Nephron progenitor cell (in vitro differentiated cells): ENCODE data around the gene GNB1.
A peak's percentile ranks its signal among the peaks of the same experiment; 100 is the strongest.
"Not testable (repeated sequence)": the region's sequence is repeated elsewhere in the genome, so short reads cannot be mapped to it uniquely, and the experiment has no call there.

Experiments used
- DNase-seq: peaks from one replicate; pipeline ENCODE4 v3.0.0; 2021
- H3K27ac Mint-ChIP-seq: 2 replicates; pipeline ENCODE4 v1.8.0; 2021; ENCODE audit warnings: mild to moderate bottlenecking, moderate library complexity, mixed read lengths
- H3K27me3 Mint-ChIP-seq: 2 replicates; pipeline ENCODE4 v1.8.0; 2021; ENCODE audit warnings: mild to moderate bottlenecking, low read depth, mixed read lengths; ENCODE audit not compliant: poor library complexity
- H3K36me3 Mint-ChIP-seq: 2 replicates; pipeline ENCODE4 v1.8.0; 2021; ENCODE audit warnings: low read depth, mixed read lengths
- H3K4me1 Mint-ChIP-seq: 2 replicates; pipeline ENCODE4 v1.8.0; 2021; ENCODE audit warnings: mixed read lengths
- H3K4me3 Mint-ChIP-seq: 2 replicates; pipeline ENCODE4 v1.8.0; 2021; ENCODE audit warnings: mild to moderate bottlenecking, moderate library complexity, mixed read lengths
- H3K9me3 Mint-ChIP-seq: 2 replicates; pipeline ENCODE4 v1.8.0; 2021; ENCODE audit warnings: mild to moderate bottlenecking, moderate library complexity, mixed read lengths
- TF ChIP-seq, protein P1 (sequence below): fragments of 200-600 bp; sonication (generic); IDR thresholded peaks from 2 replicates; pipeline ENCODE4 v1.5.0; 2021; ENCODE audit warnings: antibody characterized with exemption

Gene GNB1

DNA sequence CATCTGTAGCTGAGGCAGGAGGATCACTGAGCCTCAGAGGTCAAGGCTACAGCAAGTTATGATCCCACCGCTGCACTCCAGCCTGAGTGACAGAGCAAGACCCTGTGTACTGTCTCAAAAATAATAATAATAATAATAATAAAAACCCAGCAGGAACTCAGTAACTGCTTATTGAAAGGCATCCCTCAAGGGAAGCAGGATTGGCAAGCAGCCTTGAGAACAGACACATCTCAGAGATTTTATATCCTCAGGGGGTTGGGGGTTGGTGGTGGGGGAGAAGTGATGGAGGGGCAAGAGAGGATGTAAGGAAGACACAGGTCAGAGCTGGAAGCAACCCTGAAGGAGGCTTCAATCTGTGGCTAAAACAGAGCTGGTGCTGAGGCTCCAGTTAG, 29.6 kb downstream of the GNB1 start:
- no peak for DNase-seq
- peaks cover 4% of the 10 kb centered on the region for H3K9me3 Mint-ChIP-seq
- H3K27me3 Mint-ChIP-seq: no peaks in the 10 kb centered on the region
- TF ChIP-seq, protein P1, sequence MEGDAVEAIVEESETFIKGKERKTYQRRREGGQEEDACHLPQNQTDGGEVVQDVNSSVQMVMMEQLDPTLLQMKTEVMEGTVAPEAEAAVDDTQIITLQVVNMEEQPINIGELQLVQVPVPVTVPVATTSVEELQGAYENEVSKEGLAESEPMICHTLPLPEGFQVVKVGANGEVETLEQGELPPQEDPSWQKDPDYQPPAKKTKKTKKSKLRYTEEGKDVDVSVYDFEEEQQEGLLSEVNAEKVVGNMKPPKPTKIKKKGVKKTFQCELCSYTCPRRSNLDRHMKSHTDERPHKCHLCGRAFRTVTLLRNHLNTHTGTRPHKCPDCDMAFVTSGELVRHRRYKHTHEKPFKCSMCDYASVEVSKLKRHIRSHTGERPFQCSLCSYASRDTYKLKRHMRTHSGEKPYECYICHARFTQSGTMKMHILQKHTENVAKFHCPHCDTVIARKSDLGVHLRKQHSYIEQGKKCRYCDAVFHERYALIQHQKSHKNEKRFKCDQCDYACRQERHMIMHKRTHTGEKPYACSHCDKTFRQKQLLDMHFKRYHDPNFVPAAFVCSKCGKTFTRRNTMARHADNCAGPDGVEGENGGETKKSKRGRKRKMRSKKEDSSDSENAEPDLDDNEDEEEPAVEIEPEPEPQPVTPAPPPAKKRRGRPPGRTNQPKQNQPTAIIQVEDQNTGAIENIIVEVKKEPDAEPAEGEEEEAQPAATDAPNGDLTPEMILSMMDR: no peak
- no peak overlapping the region for H3K27ac Mint-ChIP-seq
- H3K36me3 Mint-ChIP-seq: peaks cover 43% of the 10 kb centered on the region
- H3K4me3 Mint-ChIP-seq: no peak overlapping the region
- peaks cover 25% of the 10 kb centered on the region for H3K4me1 Mint-ChIP-seq

DNA sequence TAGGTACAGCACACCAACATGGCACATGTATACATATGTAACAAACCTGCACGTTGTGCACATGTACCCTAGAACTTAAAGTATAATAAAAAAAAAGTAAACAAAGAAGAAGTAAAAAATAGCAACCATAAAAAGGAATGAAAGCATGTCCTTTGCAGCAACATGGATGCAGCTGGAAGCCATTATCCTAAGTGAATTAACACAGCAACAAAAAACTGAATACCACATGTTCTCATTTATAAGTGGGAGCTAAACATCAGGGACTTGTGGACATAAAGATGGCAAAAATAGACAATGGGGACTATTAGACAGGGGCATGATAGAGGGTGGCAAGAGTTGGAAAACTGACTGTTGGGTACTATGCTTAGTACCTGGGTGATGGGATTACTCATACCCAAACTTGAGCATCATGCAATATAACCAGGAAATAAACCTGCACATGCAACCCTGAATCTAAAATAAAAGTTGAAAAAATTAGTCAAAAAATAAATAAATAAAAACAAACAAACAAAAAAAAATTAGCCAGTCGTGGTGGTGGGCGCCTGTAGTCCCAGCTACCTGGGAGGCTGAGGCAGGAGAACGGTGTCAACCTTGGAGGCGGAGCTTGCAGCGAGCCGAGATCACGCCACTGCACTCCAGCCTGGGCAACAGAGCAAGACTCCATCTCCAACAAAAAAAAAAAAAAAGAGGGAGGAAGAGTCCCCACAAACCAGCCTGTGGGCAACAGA, 30.8 kb downstream of the GNB1 start:
- H3K4me1 Mint-ChIP-seq: peaks cover 25% of the 10 kb centered on the region
- H3K27me3 Mint-ChIP-seq, H3K9me3 Mint-ChIP-seq, H3K4me3 Mint-ChIP-seq, DNase-seq: not testable (repeated sequence)
- H3K27ac Mint-ChIP-seq: peak overlapping the region; percentile 91
- peaks cover 45% of the 10 kb centered on the region for H3K36me3 Mint-ChIP-seq

DNA sequence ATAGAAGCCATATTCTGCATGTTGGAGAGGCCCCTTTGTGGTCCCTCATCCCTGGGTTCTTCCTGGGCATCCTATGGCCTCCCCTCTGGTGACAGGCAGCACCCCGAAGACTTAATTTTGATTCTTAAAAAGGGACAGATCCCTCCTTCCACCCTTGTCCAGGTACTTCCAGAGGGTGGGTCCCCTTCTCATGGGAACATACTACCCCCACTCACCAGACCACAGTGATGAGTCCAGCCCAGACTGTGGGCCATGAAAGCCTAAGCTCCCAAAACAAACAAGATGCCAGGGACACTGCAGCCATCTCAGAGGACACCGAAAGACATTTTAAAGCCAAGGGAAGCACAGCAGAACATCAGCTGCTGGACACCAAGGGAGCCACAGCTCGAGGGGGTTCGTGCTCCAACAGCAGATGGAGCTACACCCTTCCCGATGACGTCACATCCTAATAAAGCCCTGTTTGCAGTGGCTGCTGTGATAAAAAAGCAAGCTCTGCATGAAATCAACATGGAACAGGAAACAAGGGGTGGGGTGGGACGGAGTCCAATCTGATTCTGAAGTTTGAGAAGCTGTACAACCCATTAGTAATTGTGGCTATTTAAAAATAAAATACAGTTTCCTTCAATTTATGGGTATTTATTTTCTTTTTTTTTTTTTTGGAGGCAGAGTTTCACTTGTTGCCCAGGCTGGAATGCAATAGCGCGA, 32.4 kb downstream of the GNB1 start:
- Mint-ChIP-seq H3K27me3 (no peaks in the 10 kb centered on the region), H3K4me1 (peaks cover 35% of the 10 kb centered on the region), H3K4me3 (no peak overlapping the region), H3K36me3 (peaks cover 45% of the 10 kb centered on the region), H3K9me3 (no peaks in the 10 kb centered on the region), H3K27ac (peak overlapping the region; percentile 91)
- TF ChIP-seq, protein P1: no peak
- no peak for DNase-seq

DNA sequence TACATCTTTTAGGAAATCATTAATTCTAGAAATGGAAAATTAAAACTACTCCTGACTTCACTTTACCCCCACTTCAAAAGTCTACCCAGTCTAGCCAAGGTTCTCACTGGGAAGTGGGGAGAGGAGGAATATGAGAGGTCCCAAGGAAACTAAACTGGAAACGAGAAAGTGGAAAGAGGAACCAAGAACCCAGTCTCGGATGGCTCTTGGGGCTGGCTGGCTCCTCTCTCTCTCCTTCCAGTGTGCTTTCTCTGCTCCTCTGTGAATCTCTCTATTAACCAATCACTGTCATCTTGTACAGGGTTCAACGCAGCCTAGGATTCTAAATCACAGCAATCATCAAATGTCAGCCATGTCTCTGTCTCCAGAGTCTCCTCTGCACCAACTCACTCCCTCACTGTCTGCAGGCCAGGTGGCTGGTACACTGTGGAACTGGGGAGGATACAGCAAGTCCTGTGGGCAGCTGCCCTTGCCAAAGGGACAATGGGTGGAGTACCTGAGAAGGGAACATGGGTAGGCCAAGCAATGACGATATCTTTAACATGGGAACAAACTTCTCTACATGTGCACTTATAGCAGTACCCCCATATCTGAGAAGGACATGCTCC, 33.7 kb downstream of the GNB1 start:
- Mint-ChIP-seq H3K36me3 (peaks cover 43% of the 10 kb centered on the region), H3K4me1 (peaks cover 47% of the 10 kb centered on the region), H3K4me3 (no peak overlapping the region), H3K9me3 (no peaks in the 10 kb centered on the region), H3K27me3 (no peaks in the 10 kb centered on the region), H3K27ac (peak overlapping the region; percentile 92)
- no peak for DNase-seq
- TF ChIP-seq, protein P1: no peak

DNA sequence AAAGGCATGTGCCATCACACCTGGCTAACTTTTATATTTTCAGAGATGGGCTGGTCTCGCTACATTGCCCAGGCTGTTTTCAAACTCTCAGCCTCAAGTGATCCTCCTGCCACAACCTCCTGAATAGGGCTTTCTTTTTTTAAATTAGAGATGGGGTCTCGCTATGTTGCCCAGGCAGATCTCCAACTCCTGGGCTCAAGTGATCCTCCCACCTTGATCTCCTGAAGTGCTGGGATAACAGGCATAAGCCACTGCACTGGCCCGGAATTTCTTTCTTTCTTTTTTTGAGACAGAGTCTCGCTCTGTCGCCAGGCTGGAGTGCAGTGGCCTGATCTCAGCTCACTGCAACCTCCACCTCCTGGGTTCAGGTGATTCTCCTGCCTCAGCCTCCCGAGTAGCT, 34.7 kb downstream of the GNB1 start:
- H3K4me3 Mint-ChIP-seq, DNase-seq, H3K27me3 Mint-ChIP-seq, H3K9me3 Mint-ChIP-seq: not testable (repeated sequence)
- peak overlapping the region; percentile 75 for H3K27ac Mint-ChIP-seq
- H3K4me1 Mint-ChIP-seq: peaks cover 47% of the 10 kb centered on the region
- H3K36me3 Mint-ChIP-seq: peaks cover 49% of the 10 kb centered on the region

DNA sequence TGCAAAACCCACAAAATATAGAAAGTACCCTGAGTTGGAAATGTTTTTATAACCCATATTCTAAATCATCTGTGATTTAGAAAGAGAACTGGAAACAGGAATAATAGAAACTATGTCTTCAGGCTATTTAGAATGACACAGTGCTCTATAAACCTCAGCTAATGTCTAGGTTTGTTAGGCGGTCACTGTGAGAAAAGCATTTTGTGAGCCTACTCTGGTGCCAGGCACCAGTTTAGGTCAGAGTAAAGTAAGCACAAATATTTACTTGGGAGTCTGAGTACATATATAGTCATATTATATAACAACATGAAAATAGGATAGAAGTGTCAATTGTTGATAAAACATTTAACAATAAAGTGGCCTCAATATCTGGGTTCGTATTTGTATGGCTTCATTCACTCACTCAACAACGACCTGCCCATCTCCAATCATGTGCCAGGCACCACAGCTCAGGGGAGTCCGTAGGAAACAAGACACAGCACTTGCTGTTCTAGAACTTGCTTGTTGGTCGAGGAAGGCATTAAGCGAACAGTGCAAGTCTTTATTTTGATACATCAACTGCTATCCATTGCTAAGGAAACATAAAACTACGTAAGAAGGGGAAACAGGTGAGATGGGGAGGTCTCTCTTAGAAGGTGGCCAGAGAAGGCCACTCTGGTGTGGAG, 37.2 kb downstream of the GNB1 start:
- H3K27ac Mint-ChIP-seq: peak overlapping the region; percentile 72
- H3K4me1 Mint-ChIP-seq: peaks cover 41% of the 10 kb centered on the region
- peaks cover 53% of the 10 kb centered on the region for H3K36me3 Mint-ChIP-seq
- H3K9me3 Mint-ChIP-seq: no peaks in the 10 kb centered on the region
- no peak overlapping the region for H3K4me3 Mint-ChIP-seq
- DNase-seq: no peak
- no peaks in the 10 kb centered on the region for H3K27me3 Mint-ChIP-seq
- TF ChIP-seq, protein P1: no peak
